Vagina (tissue), 2 donors: ENCODE results near the gene ROR2.

Experiments used
- POLR2A ChIP-seq, 2 donors: fragments of 450-650 bp; IDR thresholded peaks; one replicate each; pipeline ENCODE4 v1.6.1; 2017; ENCODE audit warnings: antibody characterized with exemption in 2 of 2, mild to moderate bottlenecking in 2 of 2, moderate library complexity in 2 of 2
- TF ChIP-seq, protein P1 (sequence below), 3 experiments: fragments of 450-650 bp in 2 of 3; fragments of 200-600 bp in 1 of 3; sonication (generic) in 1 of 3; IDR thresholded peaks; one replicate each; pipeline ENCODE4 v1.5.1; 2017 to 2019; ENCODE audit warnings: antibody characterized with exemption in 3 of 3, mild to moderate bottlenecking in 2 of 3, moderate library complexity in 2 of 3

DNA sequence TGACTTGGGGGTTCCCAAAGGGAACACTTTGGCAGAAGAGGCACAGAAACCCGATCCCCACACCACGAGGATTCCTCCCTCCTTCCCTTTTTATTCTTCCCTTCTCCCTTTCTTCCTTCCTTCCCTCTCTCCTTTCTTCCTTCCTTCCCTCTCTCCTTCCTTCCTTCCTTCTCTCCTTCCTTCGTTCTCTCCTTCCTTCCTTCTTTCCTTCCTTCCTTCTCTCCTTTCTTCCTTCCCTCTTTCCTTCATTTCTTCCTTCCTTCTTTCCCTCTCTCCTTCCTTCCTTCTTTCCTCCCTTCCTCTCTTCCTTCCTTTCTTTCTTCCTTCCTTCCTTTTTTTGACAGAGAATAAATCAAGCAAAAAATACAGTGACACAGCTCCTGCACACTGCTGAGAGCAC, 358.4 kb downstream of the ROR2 start:
- no peak for TF ChIP-seq POLR2A (IDR thresholded peaks at IDR 0.05)
- TF ChIP-seq, protein P1, sequence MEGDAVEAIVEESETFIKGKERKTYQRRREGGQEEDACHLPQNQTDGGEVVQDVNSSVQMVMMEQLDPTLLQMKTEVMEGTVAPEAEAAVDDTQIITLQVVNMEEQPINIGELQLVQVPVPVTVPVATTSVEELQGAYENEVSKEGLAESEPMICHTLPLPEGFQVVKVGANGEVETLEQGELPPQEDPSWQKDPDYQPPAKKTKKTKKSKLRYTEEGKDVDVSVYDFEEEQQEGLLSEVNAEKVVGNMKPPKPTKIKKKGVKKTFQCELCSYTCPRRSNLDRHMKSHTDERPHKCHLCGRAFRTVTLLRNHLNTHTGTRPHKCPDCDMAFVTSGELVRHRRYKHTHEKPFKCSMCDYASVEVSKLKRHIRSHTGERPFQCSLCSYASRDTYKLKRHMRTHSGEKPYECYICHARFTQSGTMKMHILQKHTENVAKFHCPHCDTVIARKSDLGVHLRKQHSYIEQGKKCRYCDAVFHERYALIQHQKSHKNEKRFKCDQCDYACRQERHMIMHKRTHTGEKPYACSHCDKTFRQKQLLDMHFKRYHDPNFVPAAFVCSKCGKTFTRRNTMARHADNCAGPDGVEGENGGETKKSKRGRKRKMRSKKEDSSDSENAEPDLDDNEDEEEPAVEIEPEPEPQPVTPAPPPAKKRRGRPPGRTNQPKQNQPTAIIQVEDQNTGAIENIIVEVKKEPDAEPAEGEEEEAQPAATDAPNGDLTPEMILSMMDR (IDR thresholded peaks at IDR 0.05) = no peak
